Caco-2 (cell line): Measurements from ENCODE around the gene MSRB2. TPM values are rescaled to one million over a fixed set of nuclear protein-coding genes. Genes with fewer than 3 reads are reported as not detected.

Experiments
- BruUV-seq: library from RNA; stranded (reverse); fragments of 400-500 nt; replicated peaks from 2 replicates; lab custom pipeline; 2021; lab: Mats Ljungman, UMichigan
- CTCF ChIA-PET: fragments of 300-600 bp; sonication (Branson Sonifier 250); formaldehyde crosslinking; loops from one replicate; lab custom pipeline; 2022; ENCODE audit warnings: antibody characterized with exemption; lab: Charles Lee
- POLR2A ChIA-PET: fragments of 300-600 bp; sonication (Branson Sonifier 250); formaldehyde crosslinking; loops from one replicate; lab custom pipeline; 2022; ENCODE audit warnings: antibody characterized with exemption; lab: Charles Lee
- DNase-seq, 2 experiments: peaks; one replicate each; pipeline versions ENCODE4 v3.0.0 to v3.0.0-alpha.2; 2020 to 2022
- H3K27me3 ChIP-seq: replicated peaks from 2 replicates; pipeline ENCODE4 v1.6.0; 2011; ENCODE audit warnings: low read length; ENCODE audit not compliant: control insufficient read depth, insufficient read depth
- H3K36me3 ChIP-seq: 2 replicates; pipeline ENCODE4 v1.5.1; 2011; ENCODE audit warnings: low read length; ENCODE audit not compliant: control insufficient read depth, insufficient read depth
- H3K4me1 ChIP-seq: fragments of 250-450 bp; sonication (Bioruptor Pico); 2 replicates; pipeline ENCODE4 v1.5.1; 2020; ENCODE audit warnings: mild to moderate bottlenecking
- H3K4me3 ChIP-seq: 2 replicates; pipeline ENCODE4 v1.5.1; 2011; ENCODE audit warnings: low read depth, mild to moderate bottlenecking, control low read depth, low read length
- H3K9me3 ChIP-seq: fragments of 250-450 bp; sonication (Bioruptor Pico); 2 replicates; pipeline ENCODE4 v1.5.1; 2020; ENCODE audit warnings: mild to moderate bottlenecking, moderate library complexity
- H3K27ac Mint-ChIP-seq: one replicate; pipeline ENCODE4 v1.8.0; 2022; ENCODE audit warnings: mixed read lengths; ENCODE audit not compliant: unreplicated experiment
- H3K27me3 Mint-ChIP-seq: one replicate; pipeline ENCODE4 v1.8.0; 2022; ENCODE audit warnings: mixed read lengths; ENCODE audit not compliant: insufficient read depth, unreplicated experiment
- H3K36me3 Mint-ChIP-seq: one replicate; pipeline ENCODE4 v1.8.0; 2022; ENCODE audit warnings: mild to moderate bottlenecking, mixed read lengths; ENCODE audit not compliant: insufficient read depth, unreplicated experiment
- H3K4me1 Mint-ChIP-seq: one replicate; pipeline ENCODE4 v1.8.0; 2022; ENCODE audit warnings: low read depth, mixed read lengths; ENCODE audit not compliant: unreplicated experiment
- H3K4me3 Mint-ChIP-seq: one replicate; pipeline ENCODE4 v1.8.0; 2022; ENCODE audit warnings: mild to moderate bottlenecking, moderate library complexity, mixed read lengths; ENCODE audit not compliant: unreplicated experiment
- H3K9me3 Mint-ChIP-seq: one replicate; pipeline ENCODE4 v1.8.0; 2022; ENCODE audit warnings: mixed read lengths; ENCODE audit not compliant: unreplicated experiment
- intact Hi-C: fragments of 100-400 bp; cut with micrococcal nuclease; formaldehyde crosslinking; loops from one replicate; pipeline ENCODE4 v1.10.0; 2022; ENCODE audit not compliant: unreplicated experiment
- total RNA-seq: library from RNA; stranded (reverse); gene quantifications from 2 replicates; pipeline ENCODE4 v1.2.3, GENCODE V29; 2022
- TF ChIP-seq, protein P1 (sequence below), 2 experiments: fragments of 200-600 bp in 1 of 2; IDR thresholded peaks; 1 replicate in 1 of 2; 2 replicates in 1 of 2; pipeline versions ENCODE4 v1.5.1 to v1.8.0; 2011 to 2022; ENCODE audit warnings: antibody characterized with exemption in 1 of 2, control low read depth in 1 of 2, inconsistent platforms in 1 of 2, low read depth in 1 of 2, low read length in 1 of 2, mild to moderate bottlenecking in 1 of 2, moderate library complexity in 1 of 2; ENCODE audit not compliant: insufficient read depth in 1 of 2, severe bottlenecking in 1 of 2, unreplicated experiment in 1 of 2

Gene MSRB2
- total RNA-seq, 1 experiment from 2014 or later: 13.7 TPM

DNA sequence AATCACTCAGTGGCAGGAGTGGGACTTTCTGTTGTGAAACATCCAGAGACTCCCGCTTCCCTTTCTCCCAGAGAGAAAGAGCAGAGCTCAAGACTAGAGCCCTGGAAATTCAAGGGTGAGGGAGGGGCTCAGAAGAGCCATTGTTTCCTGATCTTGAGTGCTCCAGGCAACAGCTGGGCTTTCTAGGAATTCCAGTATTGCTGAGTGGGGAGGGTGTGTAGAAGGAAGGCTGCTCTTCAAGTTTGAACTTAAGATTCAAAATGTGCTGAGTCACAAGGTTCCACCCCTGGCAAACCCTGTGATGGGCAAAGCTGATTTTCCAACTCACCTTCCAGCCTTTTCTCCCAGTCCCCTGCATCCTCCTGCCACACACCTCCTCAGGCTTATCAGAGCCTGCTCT lies 42.3 kb upstream of the MSRB2 start:
- no peaks in the 10 kb centered on the region for H3K36me3 Mint-ChIP-seq
- POLR2A ChIA-PET: no interaction called here
- intact Hi-C loops: no loop called here
- no peaks in the 10 kb centered on the region for H3K9me3 Mint-ChIP-seq
- TF ChIP-seq, protein P1, sequence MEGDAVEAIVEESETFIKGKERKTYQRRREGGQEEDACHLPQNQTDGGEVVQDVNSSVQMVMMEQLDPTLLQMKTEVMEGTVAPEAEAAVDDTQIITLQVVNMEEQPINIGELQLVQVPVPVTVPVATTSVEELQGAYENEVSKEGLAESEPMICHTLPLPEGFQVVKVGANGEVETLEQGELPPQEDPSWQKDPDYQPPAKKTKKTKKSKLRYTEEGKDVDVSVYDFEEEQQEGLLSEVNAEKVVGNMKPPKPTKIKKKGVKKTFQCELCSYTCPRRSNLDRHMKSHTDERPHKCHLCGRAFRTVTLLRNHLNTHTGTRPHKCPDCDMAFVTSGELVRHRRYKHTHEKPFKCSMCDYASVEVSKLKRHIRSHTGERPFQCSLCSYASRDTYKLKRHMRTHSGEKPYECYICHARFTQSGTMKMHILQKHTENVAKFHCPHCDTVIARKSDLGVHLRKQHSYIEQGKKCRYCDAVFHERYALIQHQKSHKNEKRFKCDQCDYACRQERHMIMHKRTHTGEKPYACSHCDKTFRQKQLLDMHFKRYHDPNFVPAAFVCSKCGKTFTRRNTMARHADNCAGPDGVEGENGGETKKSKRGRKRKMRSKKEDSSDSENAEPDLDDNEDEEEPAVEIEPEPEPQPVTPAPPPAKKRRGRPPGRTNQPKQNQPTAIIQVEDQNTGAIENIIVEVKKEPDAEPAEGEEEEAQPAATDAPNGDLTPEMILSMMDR (IDR thresholded peaks at IDR 0.05; ENCODE audit: insufficient read depth in 1 of 2, low read depth in 1 of 2, low read length in 1 of 2, severe bottlenecking in 1 of 2, unreplicated experiment in 1 of 2): no peak
- Histone ChIP-seq H3K4me3 (no peak overlapping the region), H3K9me3 (no peaks in the 10 kb centered on the region), H3K4me1 (peaks cover 22% of the 10 kb centered on the region), H3K27me3 (no peaks in the 10 kb centered on the region), H3K36me3 (no peaks in the 10 kb centered on the region)
- H3K4me1 Mint-ChIP-seq: peaks cover 7% of the 10 kb centered on the region
- peak; percentile 13 to 53 for DNase-seq
- BruUV-seq: no TSS peak
- no peaks in the 10 kb centered on the region for H3K27me3 Mint-ChIP-seq
- H3K27ac Mint-ChIP-seq: no peak overlapping the region
- H3K4me3 Mint-ChIP-seq: no peak overlapping the region
- CTCF ChIA-PET: no interaction called here

DNA sequence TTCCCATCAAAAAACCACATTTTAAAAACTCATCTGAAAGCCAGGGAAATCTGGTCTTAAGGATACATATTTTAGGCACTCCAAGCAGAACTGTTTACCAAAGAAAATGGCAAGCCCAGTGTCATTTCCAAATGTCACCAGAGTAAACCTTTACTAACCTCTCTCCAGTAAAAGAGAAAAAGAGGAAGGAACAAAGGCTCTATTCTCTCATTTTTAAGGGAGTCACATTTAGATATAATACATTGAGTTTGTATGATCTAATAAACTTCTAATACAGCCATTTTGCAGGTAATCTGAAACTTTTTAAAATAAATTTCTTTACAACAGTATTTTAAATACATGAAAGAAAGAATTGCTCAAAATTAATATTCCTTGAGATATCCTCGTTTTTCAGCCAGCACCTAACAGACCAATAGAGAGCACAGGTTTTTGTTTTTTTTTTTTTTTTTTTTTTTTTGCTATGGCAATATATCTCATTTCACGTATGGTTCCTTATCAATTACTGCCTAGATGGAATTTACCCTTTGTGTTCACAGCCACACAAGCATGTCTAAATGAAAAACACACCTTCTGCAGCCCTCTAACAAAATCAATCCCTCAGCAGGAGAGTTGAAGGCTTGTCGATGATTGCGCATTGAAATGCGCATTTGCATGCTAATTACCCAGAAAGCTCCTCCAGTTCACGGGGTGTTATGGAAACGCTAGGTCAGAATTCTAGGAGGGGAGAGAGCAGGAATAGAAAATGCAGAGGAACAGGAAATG lies 39.8 kb upstream of the MSRB2 start:
- Histone ChIP-seq H3K9me3 (peaks cover 5% of the 10 kb centered on the region; the same call in 1 of the 2 replicates), H3K4me3 (no peak overlapping the region), H3K36me3 (no peaks in the 10 kb centered on the region), H3K27me3 (no peaks in the 10 kb centered on the region), H3K4me1 (peaks cover 22% of the 10 kb centered on the region)
- H3K36me3 Mint-ChIP-seq: no peaks in the 10 kb centered on the region
- BruUV-seq: no TSS peak
- H3K27ac Mint-ChIP-seq: no peak overlapping the region
- TF ChIP-seq, protein P1 (IDR thresholded peaks at IDR 0.05; ENCODE audit: insufficient read depth in 1 of 2, low read depth in 1 of 2, low read length in 1 of 2, severe bottlenecking in 1 of 2, unreplicated experiment in 1 of 2): no peak
- intact Hi-C loops: no loop called here
- ChIA-PET POLR2A (no interaction called here), CTCF (interaction anchor here (0.6 kb wide), 1 partner anchor 123 kb away, joined by 3 read pairs; no protein-coding TSS in a partner anchor)
- peaks cover 7% of the 10 kb centered on the region for H3K4me1 Mint-ChIP-seq
- no peak overlapping the region for H3K4me3 Mint-ChIP-seq
- no peaks in the 10 kb centered on the region for H3K9me3 Mint-ChIP-seq
- no peak for DNase-seq
- H3K27me3 Mint-ChIP-seq: no peaks in the 10 kb centered on the region

DNA sequence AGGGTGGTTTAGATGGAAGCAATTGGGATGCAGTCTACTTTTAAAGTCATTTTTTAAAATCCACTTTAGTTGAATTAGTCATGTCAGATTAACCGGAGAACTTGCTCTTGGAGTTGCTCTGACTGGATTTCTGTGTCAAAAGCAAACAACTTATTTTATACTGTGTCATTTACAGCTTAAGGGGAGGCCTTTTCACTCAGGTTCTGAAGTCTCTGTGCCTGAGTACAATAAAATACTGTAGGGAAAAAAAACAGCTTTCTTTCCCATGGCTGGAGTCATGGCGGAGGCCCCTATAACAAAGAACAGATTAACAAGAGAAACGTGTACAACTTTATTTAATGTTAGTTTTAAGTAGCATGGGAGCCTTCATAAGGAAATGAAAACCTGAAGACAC lies 39.2 kb upstream of the MSRB2 start:
- no peaks in the 10 kb centered on the region for H3K27me3 ChIP-seq
- no peak for DNase-seq
- H3K4me3 ChIP-seq: no peak overlapping the region
- Mint-ChIP-seq H3K4me1 (peaks cover 5% of the 10 kb centered on the region), H3K36me3 (no peaks in the 10 kb centered on the region), H3K9me3 (no peaks in the 10 kb centered on the region), H3K27me3 (no peaks in the 10 kb centered on the region), H3K27ac (no peak overlapping the region), H3K4me3 (no peak overlapping the region)
- POLR2A ChIA-PET: no interaction called here
- peaks cover 22% of the 10 kb centered on the region for H3K4me1 ChIP-seq
- no peaks in the 10 kb centered on the region for H3K36me3 ChIP-seq
- peaks cover 5% of the 10 kb centered on the region; the same call in 1 of the 2 replicates for H3K9me3 ChIP-seq
- CTCF ChIA-PET: interaction anchor here (0.6 kb wide), 1 partner anchor 123 kb away, joined by 3 read pairs; no protein-coding TSS in a partner anchor
- intact Hi-C loops: no loop called here
- BruUV-seq: no TSS peak
- TF ChIP-seq, protein P1 (IDR thresholded peaks at IDR 0.05; ENCODE audit: insufficient read depth in 1 of 2, low read depth in 1 of 2, low read length in 1 of 2, severe bottlenecking in 1 of 2, unreplicated experiment in 1 of 2): no peak
